ENCODE data around the gene LRFN3.
"Not testable (repeated sequence)": the region's sequence is repeated elsewhere in the genome, so short reads cannot be mapped to it uniquely, and the experiment has no call there.

Gene LRFN3

GRCh38 chr19:35935911-35936737, at the start of gene LRFN3:
Gene LRFN3, plus strand, starts transcription at chr19:35936374. Its CDS starts 3,052 bp downstream, at chr19:35939426.
- intact Hi-C loops (cut with DNase I), result loop anchor here (10.0 kb wide), 1 partner anchor 161 kb away; the partner anchor contains the start of gene ARHGAP33
- DNase-seq, result peak; percentile 64 to 98 (median 84)

- intact Hi-C loops (cut with DNase I), result no loop called here
- DNase-seq, result no peak
Observed at GRCh38 chr19:35887197-35887596, 49.0 kb upstream of the LRFN3 start.

DNA sequence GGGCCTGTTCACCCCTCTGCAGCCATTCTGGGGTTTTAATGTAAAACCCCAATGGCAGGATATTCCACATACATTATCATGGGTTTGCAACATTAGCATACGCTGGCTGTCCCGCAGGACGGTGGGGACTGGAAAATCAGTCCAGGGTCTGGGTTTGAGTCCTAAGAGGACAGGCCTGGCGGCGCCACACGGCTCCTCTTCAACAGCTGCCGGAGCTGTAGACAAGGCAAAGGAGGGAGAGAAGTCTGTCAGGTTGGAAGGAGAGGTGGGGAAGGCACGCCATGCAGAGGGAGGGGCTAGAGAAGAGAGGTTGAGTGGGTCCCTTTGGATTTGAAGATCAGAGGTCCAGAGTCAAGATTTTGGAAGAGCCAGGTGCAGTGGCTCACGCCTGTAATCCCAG, 47.8 kb upstream of the LRFN3 start:
- intact Hi-C loops (cut with DNase I), result no loop called here
- no peak for DNase-seq

GRCh38 chr19:35889370-35890112, 46.6 kb upstream of the LRFN3 start:
- DNase-seq, result no peak
- intact Hi-C loops (cut with DNase I), result no loop called here

- no peak for DNase-seq
- intact Hi-C loops (cut with DNase I), result no loop called here
Observed at GRCh38 chr19:35890113-35890650, 46.0 kb upstream of the LRFN3 start.

- DNase-seq; intact Hi-C loops (cut with DNase I): not testable (repeated sequence)
Observed at GRCh38 chr19:35891819-35892218, 44.4 kb upstream of the LRFN3 start.

DNA sequence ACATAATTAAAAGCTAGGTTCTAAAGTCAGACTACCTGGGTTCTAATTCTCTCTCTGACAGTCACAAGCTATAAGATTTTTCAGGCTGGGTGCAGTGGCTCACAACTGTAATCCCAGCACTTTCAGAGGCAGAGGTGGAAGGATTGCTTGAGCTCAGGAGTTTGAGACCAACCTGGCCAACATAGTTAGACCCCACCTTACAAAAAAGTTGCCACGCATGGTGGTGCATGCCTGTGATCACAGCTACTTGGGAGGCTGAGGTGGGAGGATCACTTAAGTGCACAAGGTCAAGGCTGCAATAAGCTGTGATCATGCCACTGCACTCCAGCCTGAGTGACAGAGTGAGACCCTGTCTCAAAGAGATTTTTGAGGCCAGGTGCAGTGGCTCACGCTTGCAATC, 41.8 kb upstream of the LRFN3 start:
- DNase-seq, result peak in 1 of 10 donors; percentile 26
- intact Hi-C loops (cut with DNase I), result no loop called here

DNA sequence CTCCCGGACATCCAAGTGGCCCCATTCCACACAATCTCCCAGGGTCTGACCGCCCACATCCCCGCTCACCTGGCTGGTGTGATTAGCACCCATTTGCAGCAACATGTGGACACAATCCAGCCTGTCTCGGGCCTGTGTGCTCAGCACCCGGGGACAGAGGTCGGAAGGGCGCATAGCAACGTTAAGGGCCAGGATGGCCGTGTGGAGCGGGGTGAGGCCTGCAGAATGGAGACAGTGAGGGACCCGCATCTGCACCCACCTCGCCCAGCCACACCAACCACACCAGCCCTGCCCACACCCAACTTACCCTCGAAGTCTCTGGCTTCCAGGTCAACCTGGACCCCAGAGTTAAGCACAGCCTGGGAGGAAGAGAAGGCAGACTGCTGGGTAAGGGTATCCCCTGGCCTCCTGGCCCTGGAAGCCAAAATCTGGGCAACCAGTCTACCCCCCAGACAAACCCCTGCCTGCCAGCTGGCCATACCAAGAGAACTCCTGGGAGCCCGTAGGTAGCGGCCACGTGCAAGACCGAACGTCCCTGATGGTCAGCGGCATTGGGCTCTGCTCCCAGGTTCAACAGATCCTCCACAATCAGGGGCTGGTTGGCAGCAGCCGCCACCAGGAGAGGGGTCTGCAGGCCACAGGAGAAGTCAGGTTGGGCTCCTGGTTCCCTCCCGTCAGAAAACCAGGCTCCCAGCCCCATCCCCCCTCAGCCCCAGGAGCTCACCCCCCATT, 40.1 kb upstream of the LRFN3 start:
- intact Hi-C loops (cut with DNase I), result loop anchor here (5.0 kb wide), 1 partner anchor 36 kb away; no protein-coding TSS in a partner anchor
- DNase-seq, result peak in 1 of 10 donors; percentile 67

DNA sequence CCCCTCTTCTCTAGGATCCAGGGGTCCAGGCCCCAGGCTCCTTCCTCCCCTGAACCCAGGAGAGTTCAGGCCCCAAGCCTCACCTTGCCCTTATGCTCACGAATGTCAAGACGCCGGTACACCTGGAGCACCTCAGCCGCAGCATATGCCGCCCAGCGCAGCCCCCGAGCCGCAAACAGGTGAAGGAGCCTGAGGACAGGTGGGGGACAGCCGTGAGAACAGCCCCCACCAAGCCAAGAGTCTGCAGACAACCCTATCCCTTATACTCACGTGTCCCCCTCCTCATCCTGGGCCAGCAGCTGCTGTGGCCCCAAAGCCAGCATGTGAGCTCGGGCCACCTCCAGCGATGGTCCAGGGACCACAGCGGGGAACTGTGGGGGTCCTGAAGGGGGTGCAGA, 39.5 kb upstream of the LRFN3 start:
- intact Hi-C loops (cut with DNase I), result loop anchor here (5.0 kb wide), 1 partner anchor 36 kb away; no protein-coding TSS in a partner anchor
- DNase-seq, result peak in 1 of 10 donors; percentile 67

GRCh38 chr19:35897706-35898451, 38.3 kb upstream of the LRFN3 start:
- intact Hi-C loops (cut with DNase I), result loop anchor here (5.0 kb wide), 1 partner anchor 34 kb away; no protein-coding TSS in a partner anchor
- DNase-seq, result peak in 2 of 10 donors; percentile 68 to 73

GRCh38 chr19:35898499-35898809, 37.7 kb upstream of the LRFN3 start:
- DNase-seq, result peak in 1 of 10 donors; percentile 80
- intact Hi-C loops (cut with DNase I), result loop anchor here (5.0 kb wide), 1 partner anchor 34 kb away; no protein-coding TSS in a partner anchor

- DNase-seq, result peak; percentile 57 to 97 (median 81)
- intact Hi-C loops (cut with DNase I), result loop anchor here (5.0 kb wide), 1 partner anchor 33 kb away; no protein-coding TSS in a partner anchor
Observed at GRCh38 chr19:35899547-35900214, 36.5 kb upstream of the LRFN3 start.

GRCh38 chr19:35901055-35901644, 35.0 kb upstream of the LRFN3 start:
- intact Hi-C loops (cut with DNase I), result no loop called here
- peak in 2 of 10 donors; percentile 53 to 79 for DNase-seq

DNA sequence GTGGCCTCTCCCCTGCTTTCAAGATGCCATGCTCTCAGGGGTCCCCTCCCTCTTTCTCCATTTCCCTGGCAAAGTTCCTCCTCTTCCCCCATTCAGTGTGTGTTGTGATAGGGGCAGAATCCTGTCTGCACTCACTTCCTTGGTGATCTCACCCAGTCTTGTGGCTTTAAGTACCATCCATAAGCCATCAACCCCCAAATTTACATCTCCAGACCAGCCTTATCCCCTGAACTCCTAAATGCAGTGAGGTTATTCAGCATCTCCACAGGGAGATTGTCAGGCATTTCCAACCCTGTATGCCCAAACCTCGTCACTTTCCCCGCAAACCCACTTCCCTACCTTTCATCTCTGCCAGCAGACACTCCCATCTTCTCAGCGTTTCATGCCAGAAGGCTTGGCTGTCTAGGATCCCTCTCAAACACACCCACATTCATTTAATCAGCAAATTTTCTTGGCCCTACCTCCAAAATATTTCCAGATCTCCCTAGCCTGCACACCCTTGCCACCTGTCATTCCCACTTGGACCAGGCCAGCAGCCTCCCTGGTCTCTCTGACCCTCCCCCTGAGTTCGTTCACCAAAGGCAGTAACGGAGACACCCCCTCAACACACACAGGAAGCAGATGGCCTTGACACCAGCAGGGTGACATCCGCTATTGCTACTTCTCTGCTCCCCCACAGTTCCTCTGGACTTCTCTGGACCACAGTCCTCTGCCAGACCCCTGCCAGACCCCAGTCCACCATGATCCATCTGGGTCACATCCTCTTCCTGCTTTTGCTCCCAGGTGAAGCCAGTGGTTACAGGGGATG, 34.1 kb upstream of the LRFN3 start, which contains the start of gene HCST:
TSS of gene HCST (plus strand) at position 676 of the 808 bp plus-strand sequence. CDS start at position 741, 65 bp downstream.
- peak in 2 of 10 donors; percentile 30 to 69 for DNase-seq
- intact Hi-C loops (cut with DNase I), result no loop called here

DNA sequence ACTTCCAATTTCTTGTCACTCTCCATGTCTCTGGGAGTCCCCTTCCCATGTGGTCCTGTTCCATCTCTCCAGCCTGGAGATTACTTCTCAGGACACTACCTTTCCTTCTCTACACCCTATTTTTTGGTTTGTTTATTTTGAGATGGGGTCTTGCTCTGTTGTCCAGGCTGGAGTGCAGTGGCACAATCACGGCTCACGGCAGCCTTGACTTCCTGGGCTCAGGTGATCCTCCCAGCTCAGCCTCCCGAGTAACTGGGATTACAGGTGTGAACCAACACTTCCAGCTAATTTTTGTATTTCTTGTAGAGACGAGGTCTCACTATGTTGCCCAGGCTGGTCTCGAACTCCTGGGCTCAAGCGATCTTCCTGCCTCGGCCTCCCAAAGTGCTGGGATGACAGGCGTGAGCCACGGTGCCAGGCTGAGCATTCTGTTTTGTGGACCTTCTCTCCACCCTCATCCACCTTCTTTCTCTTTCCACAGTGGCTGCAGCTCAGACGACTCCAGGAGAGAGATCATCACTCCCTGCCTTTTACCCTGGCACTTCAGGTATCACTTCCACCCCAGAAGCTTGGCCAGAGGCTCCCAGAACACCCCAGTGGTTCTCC, 33.2 kb upstream of the LRFN3 start:
- DNase-seq, result peak in 2 of 10 donors; percentile 9 to 20
- intact Hi-C loops (cut with DNase I), result no loop called here

GRCh38 chr19:35903550-35904179, 32.5 kb upstream of the LRFN3 start:
- intact Hi-C loops (cut with DNase I), result no loop called here

More at GRCh38 chr19:35903550-35904179, 32.5 kb upstream of the LRFN3 start:
- DNase-seq, result peak; percentile 33 to 94 (median 56)

All from posterior cingulate gyrus (tissue), 11 donors.